H9 (cell line): ENCODE measurements around the gene TRMU. TPM values are rescaled to one million over a fixed set of nuclear protein-coding genes. Genes with fewer than 3 reads are reported as not detected.

Source experiments
- DNase-seq: peaks from one replicate; pipeline ENCODE4 v3.0.0-alpha.2; 2017
- H2AFZ ChIP-seq: one replicate; pipeline ENCODE4 v1.6.1; 2013; ENCODE audit warnings: mild to moderate bottlenecking, low read length, control low read depth, moderate library complexity
- H2AK5ac ChIP-seq: 2 replicates; pipeline ENCODE4 v1.6.1; 2013; ENCODE audit warnings: low read length, control low read depth, mixed read lengths; ENCODE audit not compliant: insufficient read length
- H2BK120ac ChIP-seq: one replicate; pipeline ENCODE4 v1.6.1; 2013; ENCODE audit warnings: low read depth, mild to moderate bottlenecking, low read length, control low read depth, inconsistent platforms; ENCODE audit not compliant: poor library complexity, severe bottlenecking
- H2BK12ac ChIP-seq: 2 replicates; pipeline ENCODE4 v1.6.1; 2013; ENCODE audit warnings: low read length, control low read depth, mixed read lengths, low read depth; ENCODE audit not compliant: insufficient read length
- H2BK15ac ChIP-seq: 2 replicates; pipeline ENCODE4 v1.6.1; 2013; ENCODE audit warnings: low read depth, low read length, control low read depth
- H2BK20ac ChIP-seq: one replicate; pipeline ENCODE4 v1.6.1; 2013; ENCODE audit warnings: low read depth, mild to moderate bottlenecking, low read length, control low read depth, inconsistent platforms; ENCODE audit not compliant: poor library complexity, severe bottlenecking
- H2BK5ac ChIP-seq: 2 replicates; pipeline ENCODE4 v1.6.1; 2013; ENCODE audit warnings: low read length, control low read depth, mixed read lengths; ENCODE audit not compliant: insufficient read length
- H3K14ac ChIP-seq: 2 replicates; pipeline ENCODE4 v1.6.1; 2013; ENCODE audit warnings: low read length, control low read depth; ENCODE audit not compliant: insufficient read depth
- H3K18ac ChIP-seq: 2 replicates; pipeline ENCODE4 v1.6.1; 2013; ENCODE audit warnings: low read depth, mild to moderate bottlenecking, mixed read lengths, low read length, control low read depth; ENCODE audit not compliant: insufficient read length
- H3K23ac ChIP-seq: 2 replicates; pipeline ENCODE4 v1.6.1; 2013; ENCODE audit warnings: low read length, control low read depth, mixed read lengths, low read depth; ENCODE audit not compliant: insufficient read length
- H3K23me2 ChIP-seq: 2 replicates; pipeline ENCODE4 v1.6.1; 2013; ENCODE audit warnings: low read depth, mild to moderate bottlenecking, mixed read lengths, low read length, control low read depth; ENCODE audit not compliant: insufficient read length, poor library complexity, severe bottlenecking
- H3K27ac ChIP-seq: 2 replicates; pipeline ENCODE4 v1.5.1; 2013; ENCODE audit warnings: low read length, control low read depth, mixed read lengths, low read depth; ENCODE audit not compliant: insufficient read length
- H3K27me3 ChIP-seq: 2 replicates; pipeline ENCODE4 v1.6.1; 2013; ENCODE audit warnings: low read length, control low read depth, inconsistent platforms; ENCODE audit not compliant: insufficient read depth
- H3K4ac ChIP-seq: 2 replicates; pipeline ENCODE4 v1.6.1; 2013; ENCODE audit warnings: low read depth, mild to moderate bottlenecking, control low read depth, inconsistent platforms, low read length, moderate library complexity
- H3K4me1 ChIP-seq: 2 replicates; pipeline ENCODE4 v1.6.1; 2013; ENCODE audit warnings: low read length, control low read depth, inconsistent platforms; ENCODE audit not compliant: insufficient read depth
- H3K4me2 ChIP-seq: 2 replicates; pipeline ENCODE4 v1.6.1; 2013; ENCODE audit warnings: low read length, control low read depth, mixed read lengths; ENCODE audit not compliant: insufficient read length, insufficient read depth
- H3K56ac ChIP-seq: 2 replicates; pipeline ENCODE4 v1.6.1; 2013; ENCODE audit warnings: low read depth, mild to moderate bottlenecking, mixed read lengths, low read length, control low read depth; ENCODE audit not compliant: insufficient read length
- H3K79me1 ChIP-seq: 2 replicates; pipeline ENCODE4 v1.6.1; 2013; ENCODE audit warnings: low read depth, mild to moderate bottlenecking, moderate library complexity, low read length, control low read depth, inconsistent platforms; ENCODE audit not compliant: insufficient read depth, poor library complexity, severe bottlenecking
- H3K79me2 ChIP-seq: 2 replicates; pipeline ENCODE4 v1.6.1; 2013; ENCODE audit warnings: low read length, control low read depth, inconsistent platforms; ENCODE audit not compliant: insufficient read depth
- H3K9ac ChIP-seq: 2 replicates; pipeline ENCODE4 v1.6.1; 2013; ENCODE audit warnings: low read length, control low read depth, mixed read lengths; ENCODE audit not compliant: insufficient read length; ENCODE audit errors: extremely low read depth
- H3K9me3 ChIP-seq: one replicate; pipeline ENCODE4 v1.6.1; 2013; ENCODE audit warnings: low read depth, low read length, inconsistent platforms; ENCODE audit not compliant: control insufficient read depth
- H3T11ph ChIP-seq: one replicate; pipeline ENCODE4 v1.6.1; 2013; ENCODE audit warnings: mild to moderate bottlenecking, low read length, control low read depth, inconsistent platforms
- H4K20me1 ChIP-seq: one replicate; pipeline ENCODE4 v1.6.1; 2013; ENCODE audit not compliant: control insufficient read depth, insufficient read length, insufficient read depth
- H4K5ac ChIP-seq: 2 replicates; pipeline ENCODE4 v1.6.1; 2013; ENCODE audit warnings: low read depth, mild to moderate bottlenecking, mixed read lengths, low read length, control low read depth; ENCODE audit not compliant: insufficient read length
- H4K8ac ChIP-seq: replicated peaks from 2 replicates; pipeline ENCODE4 v1.6.1; 2013; ENCODE audit warnings: low read length, control low read depth, mixed read lengths, low read depth; ENCODE audit not compliant: insufficient read length
- H4K91ac ChIP-seq: 2 replicates; pipeline ENCODE4 v1.6.1; 2013; ENCODE audit warnings: low read depth, mild to moderate bottlenecking, moderate library complexity, mixed read lengths, low read length, control low read depth; ENCODE audit not compliant: insufficient read length
- H3K27ac Mint-ChIP-seq, 3 experiments: 2 replicates in 2 of 3; 3 replicates in 1 of 3; pipeline ENCODE4 v1.8.0; 2020 to 2021; ENCODE audit warnings: mixed read lengths in 3 of 3, mild to moderate bottlenecking in 1 of 3, moderate library complexity in 1 of 3
- H3K27me3 Mint-ChIP-seq: 2 replicates; pipeline ENCODE4 v1.8.0; 2021; ENCODE audit warnings: low read depth, mild to moderate bottlenecking, moderate library complexity, mixed read lengths
- H3K36me3 Mint-ChIP-seq, 3 experiments: 2 replicates in 2 of 3; 3 replicates in 1 of 3; pipeline ENCODE4 v1.8.0; 2020 to 2021; ENCODE audit warnings: low read depth in 3 of 3, mixed read lengths in 3 of 3; ENCODE audit not compliant: insufficient read depth in 1 of 3
- H3K4me1 Mint-ChIP-seq, 2 experiments: 2 replicates each; pipeline ENCODE4 v1.8.0; 2020; ENCODE audit warnings: mixed read lengths in 2 of 2
- H3K4me3 Mint-ChIP-seq, 2 experiments: 2 replicates in 1 of 2; 3 replicates in 1 of 2; pipeline ENCODE4 v1.8.0; 2020 to 2021; ENCODE audit warnings: mild to moderate bottlenecking in 2 of 2, mixed read lengths in 2 of 2, moderate library complexity in 1 of 2
- H3K9me3 Mint-ChIP-seq, 2 experiments: 2 replicates in 1 of 2; 3 replicates in 1 of 2; pipeline ENCODE4 v1.8.0; 2020; ENCODE audit warnings: mild to moderate bottlenecking in 2 of 2, mixed read lengths in 2 of 2, moderate library complexity in 1 of 2
- CTCF ChIP-seq: fragments of 200-600 bp; sonication (generic); conservative IDR thresholded peaks from 3 replicates; pipeline ENCODE4 v1.8.0; 2021; ENCODE audit warnings: antibody characterized with exemption, mild to moderate bottlenecking
- WGBS: extraction: QIAGEN DNeasy Blood & Tissue Kit; methylation state at CpG from one replicate; pipeline ENCODE4 v1.1.7; 2013; ENCODE audit warnings: missing lambda C conversion rate, low lambda C conversion rate, mixed read lengths; ENCODE audit not compliant: insufficient read length; ENCODE audit errors: extremely low coverage; 5-methylcytosine and 5-hydroxymethylcytosine counted together
- total RNA-seq: library from RNA; stranded (reverse); gene quantifications from 2 replicates; pipeline ENCODE4 v1.2.1, GENCODE V29; 2021

TRMU gene
- total RNA-seq, 1 experiment from 2014 or later = 86.3 TPM

GRCh38 chr22:46371623-46372226 is 36.2 kb downstream of the TRMU start:
- no peak overlapping the region for H3K4ac ChIP-seq
- H2BK5ac ChIP-seq = no peak overlapping the region
- no peak overlapping the region for H2BK20ac ChIP-seq
- no peaks in the 10 kb centered on the region for H3K4me1 ChIP-seq
- H4K20me1 ChIP-seq = no peaks in the 10 kb centered on the region
- H3K4me2 ChIP-seq = no peak overlapping the region
- H3K23me2 ChIP-seq = no peaks in the 10 kb centered on the region
- Mint-ChIP-seq H3K27me3 (no peaks in the 10 kb centered on the region), H3K9me3 (peaks cover 5 to 7% of the 10 kb centered on the region in 2 experiments; a peak in 2 of 5 replicates), H3K4me3 (no peak overlapping the region), H3K27ac (no peak overlapping the region; a peak in 1 of 7 replicates), H3K4me1 (peaks cover 18 to 19% of the 10 kb centered on the region in 2 experiments), H3K36me3 (peaks cover 11 to 23% (median 20%) of the 10 kb centered on the region in 3 experiments)
- no peak overlapping the region for H4K8ac ChIP-seq
- H3K27ac ChIP-seq = no peak overlapping the region
- no peak overlapping the region for H2BK120ac ChIP-seq
- no peak overlapping the region for H3K23ac ChIP-seq
- H2AK5ac ChIP-seq = no peak overlapping the region
- H3K27me3 ChIP-seq = no peaks in the 10 kb centered on the region
- no peak overlapping the region for H3K56ac ChIP-seq
- no peak for DNase-seq
- no peak overlapping the region for H2BK15ac ChIP-seq
- H3K18ac ChIP-seq = no peak overlapping the region
- H3K9me3 ChIP-seq = no peaks in the 10 kb centered on the region
- H3K79me2 ChIP-seq = no peaks in the 10 kb centered on the region
- H2AFZ ChIP-seq = no peak overlapping the region
- H3T11ph ChIP-seq = no peak overlapping the region
- H3K79me1 ChIP-seq = no peaks in the 10 kb centered on the region
- 100% methylated on average over 2 of the region's 2 CpGs for WGBS
- no peak overlapping the region for H3K9ac ChIP-seq
- no peak for TF ChIP-seq CTCF
- H3K14ac ChIP-seq = no peak overlapping the region
- H4K91ac ChIP-seq = no peak overlapping the region
- H4K5ac ChIP-seq = no peak overlapping the region
- H2BK12ac ChIP-seq = no peak overlapping the region
